Dendritic cell treated with granulocyte-macrophage colony-stimulating factor and Interleukin-4, amounts not matched to agents 40 ng/mL and 50 ng/mL, for 4 days (primary cell): ENCODE results near the gene NCKAP5L.

Experiments used
- H3K27ac Mint-ChIP-seq: one replicate; pipeline ENCODE4 v1.8.0; 2022; ENCODE audit warnings: mild to moderate bottlenecking, mixed read lengths
- H3K27me3 Mint-ChIP-seq: one replicate; pipeline ENCODE4 v1.8.0; 2022; ENCODE audit warnings: mild to moderate bottlenecking, mixed read lengths
- H3K36me3 Mint-ChIP-seq: one replicate; pipeline ENCODE4 v1.8.0; 2022; ENCODE audit warnings: low read depth, mixed read lengths
- H3K4me1 Mint-ChIP-seq: one replicate; pipeline ENCODE4 v1.8.0; 2022; ENCODE audit warnings: low read depth, mixed read lengths
- H3K4me3 Mint-ChIP-seq: one replicate; pipeline ENCODE4 v1.8.0; 2022; ENCODE audit warnings: mild to moderate bottlenecking, moderate library complexity, mixed read lengths
- H3K9me3 Mint-ChIP-seq: one replicate; pipeline ENCODE4 v1.8.0; 2022; ENCODE audit warnings: mixed read lengths
- intact Hi-C: fragments of 100-400 bp; cut with micrococcal nuclease; formaldehyde crosslinking; loops from one replicate; pipeline ENCODE4 v1.15.0; 2022

NCKAP5L gene

DNA sequence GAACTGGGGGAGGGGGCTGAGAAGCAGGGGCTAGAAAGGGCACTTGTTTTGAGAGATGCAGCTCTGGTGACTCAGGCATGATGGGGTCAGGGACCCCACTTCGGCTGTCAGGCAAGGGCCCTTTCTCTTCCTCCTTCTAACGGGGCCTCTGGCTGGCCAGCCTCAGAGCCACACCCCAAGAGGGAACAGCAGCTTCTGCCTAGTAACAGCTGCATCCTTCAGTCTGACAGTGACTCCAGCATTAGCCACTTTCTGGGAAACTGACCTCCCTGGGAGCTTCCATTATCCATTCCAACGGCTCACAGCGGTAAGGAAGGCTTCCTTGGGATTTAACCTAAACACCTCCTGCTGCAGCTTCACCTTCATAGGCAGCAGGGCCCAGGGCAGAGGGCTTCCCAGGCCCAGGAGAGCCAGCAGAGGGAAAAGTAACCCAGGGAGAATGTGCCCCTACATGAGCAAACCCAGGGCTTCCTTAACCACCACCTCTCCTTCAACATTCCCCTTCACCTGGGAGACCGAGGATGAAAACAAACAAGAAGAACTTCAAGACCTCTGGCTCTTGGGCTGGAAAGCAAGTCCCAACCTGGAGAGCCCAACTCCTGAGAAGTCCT is 2.7 kb downstream of the NCKAP5L start:
- Mint-ChIP-seq H3K36me3 (peaks cover 35% of the 10 kb centered on the region), H3K4me1 (peaks cover 84% of the 10 kb centered on the region), H3K9me3 (no peaks in the 10 kb centered on the region), H3K27me3 (no peaks in the 10 kb centered on the region), H3K27ac (peak overlapping the region; percentile 100), H3K4me3 (peak overlapping the region; percentile 85)
- intact Hi-C loops, result loop anchor here (5.0 kb wide), 1 partner anchor 43 kb away; no protein-coding TSS in a partner anchor

DNA sequence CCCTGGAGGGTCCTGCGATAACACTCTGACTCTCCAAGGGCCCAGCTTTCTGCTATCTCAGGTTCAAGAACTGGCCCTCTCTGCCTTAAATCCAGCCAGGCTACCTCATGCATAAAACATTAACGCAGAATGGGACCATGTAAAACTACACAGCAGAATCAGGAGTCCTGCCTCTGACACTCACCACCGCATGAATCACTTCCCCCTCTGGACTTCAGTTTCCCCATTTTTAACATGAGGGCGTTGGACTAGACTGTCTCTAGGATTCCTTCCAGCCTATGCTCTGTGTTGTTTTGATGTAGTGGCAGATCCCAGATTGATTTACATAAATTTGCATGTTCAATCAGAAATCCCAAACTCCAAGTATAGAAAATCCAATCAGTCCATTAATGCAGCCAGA is 3.3 kb downstream of the NCKAP5L start:
- H3K4me1 Mint-ChIP-seq, result peaks cover 89% of the 10 kb centered on the region
- intact Hi-C loops, result loop anchor here (5.0 kb wide), 1 partner anchor 43 kb away; no protein-coding TSS in a partner anchor
- peaks cover 35% of the 10 kb centered on the region for H3K36me3 Mint-ChIP-seq
- H3K27ac Mint-ChIP-seq, result peak overlapping the region; percentile 100
- peak overlapping the region; percentile 85 for H3K4me3 Mint-ChIP-seq
- no peaks in the 10 kb centered on the region for H3K27me3 Mint-ChIP-seq
- H3K9me3 Mint-ChIP-seq, result no peaks in the 10 kb centered on the region

DNA sequence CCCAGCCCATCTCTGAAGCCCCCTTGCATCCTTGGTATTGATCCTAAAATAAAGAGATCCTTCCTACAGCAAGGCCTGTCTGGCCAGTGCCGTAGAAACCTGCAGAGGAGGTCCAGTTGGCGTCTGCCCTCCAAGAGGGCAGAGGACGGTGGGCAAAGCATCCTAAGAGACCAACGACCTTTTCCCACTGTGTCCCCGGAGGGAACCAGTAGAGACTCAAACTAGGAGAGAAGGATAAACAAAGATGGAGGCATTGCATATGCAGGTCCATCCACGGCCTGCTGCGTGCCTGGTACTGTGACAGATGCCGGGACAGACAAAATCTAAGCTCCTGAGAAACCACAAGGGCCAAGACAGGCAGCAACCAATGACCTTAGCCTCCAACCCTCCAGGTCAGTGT is 3.8 kb downstream of the NCKAP5L start:
- intact Hi-C loops, result no loop called here
- Mint-ChIP-seq H3K4me3 (peak overlapping the region; percentile 85), H3K4me1 (peaks cover 93% of the 10 kb centered on the region), H3K27me3 (no peaks in the 10 kb centered on the region), H3K9me3 (no peaks in the 10 kb centered on the region), H3K27ac (peak overlapping the region; percentile 100), H3K36me3 (peaks cover 35% of the 10 kb centered on the region)

DNA sequence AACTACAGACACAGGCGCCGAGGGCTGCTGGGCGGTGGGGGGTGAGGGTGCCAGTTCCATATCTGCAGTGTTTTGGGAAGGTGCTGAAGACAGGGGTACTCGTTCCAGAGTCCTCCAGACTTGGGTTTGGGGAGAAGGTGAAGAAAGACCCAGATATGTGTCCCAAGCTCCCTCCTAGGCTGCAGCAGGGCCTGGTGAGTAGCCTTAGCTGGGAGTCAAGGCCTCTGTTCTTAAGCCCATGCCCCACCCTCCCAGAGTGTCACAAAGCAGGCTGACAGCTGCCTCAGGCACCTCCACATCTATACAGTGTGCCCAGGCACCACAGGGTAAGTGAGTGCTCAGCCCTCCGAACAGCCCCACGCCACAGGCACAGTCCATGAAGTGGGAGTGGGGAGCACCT is 4.3 kb downstream of the NCKAP5L start:
- Mint-ChIP-seq H3K9me3 (no peaks in the 10 kb centered on the region), H3K4me1 (peaks cover 90% of the 10 kb centered on the region), H3K27me3 (no peaks in the 10 kb centered on the region), H3K27ac (peak overlapping the region; percentile 100), H3K36me3 (peaks cover 35% of the 10 kb centered on the region), H3K4me3 (peak overlapping the region; percentile 85)
- intact Hi-C loops, result no loop called here

DNA sequence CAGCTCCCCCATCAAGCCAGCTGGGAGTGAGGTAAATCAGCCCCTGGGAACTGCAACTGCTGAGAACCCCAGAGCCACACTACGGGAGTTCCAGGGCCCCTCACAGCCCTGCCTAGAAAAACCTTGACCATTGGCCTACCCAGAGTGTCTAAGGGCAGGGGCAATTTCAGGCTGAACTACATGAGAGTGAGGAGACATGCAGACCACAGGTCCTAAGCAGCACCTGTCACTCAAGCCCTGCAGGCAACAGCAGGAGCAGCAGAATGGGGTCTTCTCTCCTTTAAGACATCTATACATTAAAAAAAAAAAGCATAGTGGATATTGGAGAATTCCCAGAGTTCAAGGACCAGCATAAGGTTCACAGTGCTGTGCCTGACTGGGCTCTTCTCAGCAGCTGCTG is 4.9 kb downstream of the NCKAP5L start:
- H3K27ac Mint-ChIP-seq, result peak overlapping the region; percentile 100

DNA sequence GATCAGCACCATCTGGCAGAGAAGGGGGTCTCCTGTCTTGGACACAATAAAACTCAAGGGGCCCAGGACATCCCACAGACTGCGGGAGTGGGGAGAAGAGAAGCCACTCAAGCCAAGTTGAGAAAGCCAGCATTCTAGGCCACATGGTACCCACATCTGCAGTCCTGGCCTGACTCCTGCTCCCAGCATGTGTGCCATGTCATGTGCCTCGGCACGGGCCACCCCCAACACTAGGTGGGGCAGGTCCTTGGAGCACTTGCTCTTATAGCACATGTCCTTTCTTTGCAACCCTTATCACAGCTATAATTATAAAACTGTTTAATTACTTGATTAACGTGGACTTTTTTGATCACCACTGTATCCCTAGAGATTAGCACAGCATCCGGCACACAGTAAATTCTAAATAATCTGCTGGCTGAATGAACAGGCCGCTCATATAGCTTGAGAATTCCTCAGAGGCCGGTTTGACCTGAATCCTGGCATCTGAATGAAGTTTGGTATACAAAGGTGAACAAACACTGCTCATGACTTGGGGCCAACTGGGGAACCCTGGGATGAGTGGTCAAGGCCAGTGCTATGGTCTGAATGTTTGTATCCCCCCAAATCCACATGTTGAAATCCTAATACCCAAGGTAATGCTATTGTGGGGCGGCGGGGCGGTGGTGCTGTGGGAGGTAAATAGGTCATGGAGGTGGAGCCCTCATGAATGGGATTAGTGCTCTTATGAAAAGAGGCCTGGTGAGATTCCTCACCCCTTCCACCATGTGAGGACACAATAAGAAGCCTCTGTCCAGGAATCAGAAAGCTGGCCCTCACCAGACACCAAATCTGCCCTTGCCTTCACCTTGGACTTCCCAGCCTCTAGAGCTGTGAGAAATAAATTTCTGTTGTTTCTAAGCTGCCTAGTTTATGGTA is 6.6 kb downstream of the NCKAP5L start:
- intact Hi-C loops, result no loop called here
- H3K27ac Mint-ChIP-seq, result peak overlapping the region; percentile 100
- peak overlapping the region; percentile 50 for H3K4me3 Mint-ChIP-seq
- H3K4me1 Mint-ChIP-seq, result peaks cover 83% of the 10 kb centered on the region
- H3K9me3 Mint-ChIP-seq, result no peaks in the 10 kb centered on the region
- peaks cover 24% of the 10 kb centered on the region for H3K36me3 Mint-ChIP-seq
- no peaks in the 10 kb centered on the region for H3K27me3 Mint-ChIP-seq

More for the DNA sequence above, 4.9 kb downstream of the NCKAP5L start:
- intact Hi-C loops, result no loop called here
- Mint-ChIP-seq H3K4me3 (no peak overlapping the region), H3K9me3 (no peaks in the 10 kb centered on the region), H3K36me3 (peaks cover 35% of the 10 kb centered on the region), H3K4me1 (peaks cover 84% of the 10 kb centered on the region), H3K27me3 (no peaks in the 10 kb centered on the region)

DNA sequence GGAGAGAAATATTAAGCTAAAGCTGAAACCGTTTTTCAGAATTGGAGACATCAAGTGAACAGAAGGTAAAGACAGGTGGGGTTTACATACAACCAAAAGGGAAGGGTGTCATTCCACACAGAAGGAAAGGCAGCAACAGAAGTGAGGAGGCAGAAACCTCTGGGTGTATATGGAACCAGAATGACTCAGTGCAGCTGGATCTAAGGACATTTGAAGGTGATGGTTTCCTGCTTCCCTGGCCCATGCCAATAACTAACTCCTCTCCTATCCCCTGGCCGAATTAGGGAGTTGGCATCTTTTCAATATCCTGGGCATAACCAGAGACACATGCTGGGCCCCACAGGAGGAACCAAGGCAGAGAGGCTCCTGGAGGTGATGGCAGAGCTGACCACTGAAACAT is 8.4 kb downstream of the NCKAP5L start:
- Mint-ChIP-seq H3K27ac (peak overlapping the region; percentile 49), H3K4me3 (no peak overlapping the region)

DNA sequence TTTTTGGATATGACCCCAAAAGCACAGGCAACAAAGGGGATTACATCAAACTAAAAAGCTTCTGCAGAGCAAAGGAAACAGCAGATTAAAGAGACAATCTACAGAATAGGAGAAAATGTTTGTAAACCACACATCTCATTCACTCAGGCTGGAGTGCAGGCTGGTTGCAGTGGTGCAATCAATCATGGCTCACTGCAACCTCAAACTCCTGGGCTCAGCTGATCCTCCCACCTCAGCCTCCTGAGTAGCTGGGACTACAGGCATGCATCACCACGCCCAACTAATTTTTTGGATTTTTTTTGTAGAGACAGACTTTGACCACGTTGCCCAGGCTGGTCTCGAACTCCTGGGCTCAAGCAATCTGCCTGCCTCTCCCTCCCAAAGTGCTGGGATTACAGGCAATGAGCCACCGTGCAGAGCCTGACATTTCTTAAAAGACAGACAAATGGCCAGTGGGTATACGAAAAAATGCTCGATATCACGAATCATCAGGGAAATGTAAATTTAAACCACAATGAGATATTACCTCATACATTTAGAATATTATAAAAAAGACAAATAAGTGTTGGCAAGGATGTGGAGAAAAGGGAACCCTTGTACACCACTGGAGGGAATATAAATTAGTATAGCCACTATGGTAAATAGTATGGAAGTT is 9.8 kb downstream of the NCKAP5L start:
- Mint-ChIP-seq H3K27ac (no peak overlapping the region), H3K27me3 (no peaks in the 10 kb centered on the region), H3K36me3 (peaks cover 41% of the 10 kb centered on the region), H3K4me1 (peaks cover 63% of the 10 kb centered on the region), H3K9me3 (no peaks in the 10 kb centered on the region), H3K4me3 (no peak overlapping the region)
- intact Hi-C loops, result no loop called here

More for the DNA sequence above, 8.4 kb downstream of the NCKAP5L start:
- intact Hi-C loops, result no loop called here
- peaks cover 77% of the 10 kb centered on the region for H3K4me1 Mint-ChIP-seq
- H3K36me3 Mint-ChIP-seq, result peaks cover 33% of the 10 kb centered on the region
- no peaks in the 10 kb centered on the region for H3K9me3 Mint-ChIP-seq
- H3K27me3 Mint-ChIP-seq, result no peaks in the 10 kb centered on the region

DNA sequence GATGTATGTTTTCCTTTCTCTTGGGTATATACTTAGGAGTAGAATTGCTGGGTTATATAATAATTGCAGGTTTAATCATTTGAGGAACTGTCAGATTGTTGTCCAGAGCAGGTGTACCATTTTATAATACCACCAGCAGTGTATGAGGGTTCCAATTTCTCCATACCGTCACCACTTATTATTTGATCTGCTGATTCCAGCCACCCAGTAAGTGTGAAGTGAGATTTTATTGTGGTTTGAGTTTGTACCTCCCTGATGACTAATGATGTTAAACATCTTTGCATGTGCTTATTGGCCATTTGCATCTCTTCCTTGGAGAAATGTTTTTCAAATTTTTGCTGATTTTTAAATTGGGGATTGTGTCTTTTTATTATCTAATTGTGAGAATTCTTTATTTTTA is 15.1 kb downstream of the NCKAP5L start:
- peaks cover 71% of the 10 kb centered on the region for H3K36me3 Mint-ChIP-seq
- no peak overlapping the region for H3K27ac Mint-ChIP-seq
- intact Hi-C loops, result no loop called here
- peaks cover 60% of the 10 kb centered on the region for H3K4me1 Mint-ChIP-seq
- no peaks in the 10 kb centered on the region for H3K27me3 Mint-ChIP-seq
- H3K9me3 Mint-ChIP-seq, result no peaks in the 10 kb centered on the region
- no peak overlapping the region for H3K4me3 Mint-ChIP-seq

DNA sequence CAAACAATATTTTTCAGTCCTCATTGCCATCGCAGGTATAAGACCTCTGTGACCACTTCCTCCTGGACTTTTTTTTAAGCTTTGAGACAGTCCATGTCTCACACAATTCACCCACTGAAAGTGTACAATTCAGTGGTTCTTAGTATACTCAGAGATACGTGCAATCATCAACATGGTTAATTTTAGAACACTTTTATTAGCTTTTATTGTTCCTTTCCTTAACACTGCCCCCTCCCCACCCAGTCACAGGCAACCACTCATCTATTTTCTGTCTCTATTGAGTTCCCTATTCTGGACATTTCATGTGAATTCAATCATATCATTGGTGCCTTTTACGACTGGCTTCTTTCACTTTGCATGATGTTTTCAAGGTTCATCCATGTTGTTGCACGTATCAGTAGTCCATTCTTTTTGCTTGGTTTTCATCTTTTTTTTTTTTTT is 16.2 kb downstream of the NCKAP5L start:
- H3K4me1 Mint-ChIP-seq, result peaks cover 62% of the 10 kb centered on the region
- peaks cover 82% of the 10 kb centered on the region for H3K36me3 Mint-ChIP-seq
- no peak overlapping the region for H3K4me3 Mint-ChIP-seq
- no peaks in the 10 kb centered on the region for H3K9me3 Mint-ChIP-seq
- H3K27ac Mint-ChIP-seq, result peak overlapping the region; percentile 8
- no peaks in the 10 kb centered on the region for H3K27me3 Mint-ChIP-seq
- intact Hi-C loops, result no loop called here

DNA sequence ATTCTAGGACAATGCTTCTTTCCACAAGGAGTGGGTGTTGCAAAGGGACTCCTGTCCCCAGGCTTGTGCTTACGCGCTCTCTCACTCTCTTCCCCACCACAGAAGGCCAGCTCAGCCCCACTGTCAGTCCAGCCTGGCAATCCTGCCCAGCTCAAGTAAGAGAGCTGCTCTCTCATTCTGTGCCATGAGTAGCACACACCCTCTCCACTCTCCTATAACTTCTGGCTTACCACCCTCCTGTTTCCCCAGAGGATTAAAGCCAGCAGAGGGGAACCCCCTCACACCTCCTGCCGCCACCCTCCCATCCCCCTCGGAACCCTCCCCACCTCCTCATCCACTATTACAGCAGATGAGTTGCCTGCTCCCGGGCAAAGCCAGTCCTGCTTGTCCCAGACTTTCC is 17.1 kb downstream of the NCKAP5L start:
- Mint-ChIP-seq H3K27ac (no peak overlapping the region), H3K27me3 (no peaks in the 10 kb centered on the region), H3K36me3 (peaks cover 83% of the 10 kb centered on the region), H3K4me1 (peaks cover 54% of the 10 kb centered on the region), H3K9me3 (no peaks in the 10 kb centered on the region), H3K4me3 (no peak overlapping the region)
- intact Hi-C loops, result no loop called here

DNA sequence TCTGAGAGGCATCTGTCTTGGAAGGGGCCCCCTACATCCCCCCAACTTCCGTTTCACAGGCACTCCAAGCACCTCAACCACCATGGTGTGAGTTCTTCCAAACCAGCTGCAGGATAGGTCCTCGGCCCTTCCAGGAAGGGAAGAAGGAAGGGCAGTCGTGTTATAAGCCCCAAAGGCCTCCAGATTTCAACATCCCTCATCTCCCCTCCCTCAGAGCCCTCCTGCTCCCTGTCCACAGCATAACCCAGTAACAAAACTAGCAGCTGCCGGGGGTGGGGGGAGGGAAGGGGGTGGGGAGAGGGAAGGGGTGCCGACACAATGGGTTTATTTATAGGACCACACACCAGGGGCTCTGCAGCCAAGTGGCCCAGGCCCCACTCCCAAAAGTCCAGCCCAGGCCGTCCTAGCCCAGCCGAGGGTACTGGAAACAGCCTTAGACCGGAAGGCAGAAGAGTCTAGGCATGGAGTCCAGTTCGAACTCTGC is 18.3 kb downstream of the NCKAP5L start:
- Mint-ChIP-seq H3K4me3 (no peak overlapping the region), H3K27me3 (no peaks in the 10 kb centered on the region), H3K36me3 (peaks cover 87% of the 10 kb centered on the region), H3K9me3 (no peaks in the 10 kb centered on the region), H3K4me1 (peaks cover 59% of the 10 kb centered on the region), H3K27ac (no peak overlapping the region)
- intact Hi-C loops, result no loop called here

DNA sequence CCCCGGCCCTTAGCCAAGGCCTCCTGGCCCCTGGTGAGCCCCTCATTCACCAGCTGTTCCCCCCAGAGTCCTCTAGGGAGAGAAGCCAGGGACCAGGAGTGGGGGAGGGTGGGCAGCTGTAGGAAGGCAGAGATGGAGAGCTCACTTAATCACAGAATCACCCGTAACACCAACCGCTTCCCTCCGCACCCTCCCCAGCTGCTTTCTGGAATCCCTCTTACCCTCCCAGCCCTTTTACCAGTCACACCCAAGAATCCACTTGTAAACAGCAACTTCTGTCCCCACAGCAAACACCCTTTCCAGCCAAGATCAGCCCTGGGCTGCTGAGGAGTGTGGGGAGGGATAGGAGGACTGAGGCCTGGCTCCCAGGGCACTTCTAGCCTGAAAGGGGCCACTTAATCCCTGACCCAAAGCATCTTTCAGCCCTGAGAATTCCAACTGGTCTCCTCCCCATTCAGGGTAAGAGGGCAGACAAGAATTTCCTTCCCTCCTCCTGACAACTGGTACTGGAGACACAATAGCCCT is 18.8 kb downstream of the NCKAP5L start:
- no peak overlapping the region for H3K4me3 Mint-ChIP-seq
- peaks cover 87% of the 10 kb centered on the region for H3K36me3 Mint-ChIP-seq
- H3K27me3 Mint-ChIP-seq, result no peaks in the 10 kb centered on the region
- H3K9me3 Mint-ChIP-seq, result no peaks in the 10 kb centered on the region
- peaks cover 64% of the 10 kb centered on the region for H3K4me1 Mint-ChIP-seq
- intact Hi-C loops, result no loop called here
- no peak overlapping the region for H3K27ac Mint-ChIP-seq
